CD4-positive, alpha-beta T cell treated with Interferon gamma for 1 hour (primary cell): Measurements from ENCODE around the gene ZNF609.
"Not testable (repeated sequence)": the region's sequence is repeated elsewhere in the genome, so short reads cannot be mapped to it uniquely, and the experiment has no call there.

Experiments
- DNase-seq: peaks from one replicate; pipeline ENCODE4 v3.0.0-alpha.2; 2020

ZNF609 gene

DNA sequence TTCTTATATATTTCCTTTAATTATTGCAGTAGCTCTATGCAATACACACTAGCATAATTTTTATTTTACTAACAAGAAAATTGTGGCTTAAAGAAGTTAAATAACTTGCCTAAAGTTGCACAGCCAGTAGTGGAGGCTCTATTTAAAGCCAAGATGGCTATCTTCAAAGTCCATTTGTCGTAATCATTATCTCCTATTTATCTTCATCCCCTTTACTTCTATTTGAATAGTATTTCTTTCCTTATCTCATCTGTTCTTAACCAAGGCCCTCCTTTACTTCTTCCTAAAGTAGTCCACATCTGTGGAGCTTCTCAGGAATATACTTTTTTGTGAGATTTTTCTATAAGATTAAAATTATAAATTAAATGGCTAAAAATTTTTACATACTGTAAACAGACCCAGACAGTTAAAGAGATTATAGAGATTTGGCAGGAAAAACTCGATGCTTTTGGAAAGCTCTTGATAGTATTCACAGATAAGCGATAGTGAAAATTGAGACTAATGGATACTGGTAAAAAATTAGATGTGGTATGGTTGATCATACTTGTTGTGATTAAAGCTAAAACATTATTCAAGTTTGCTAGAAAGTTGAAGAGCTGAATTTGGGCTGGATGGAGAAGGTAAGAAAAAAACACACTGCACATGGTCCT lies 129.2 kb downstream of the ZNF609 start:
- DNase-seq = no peak

DNA sequence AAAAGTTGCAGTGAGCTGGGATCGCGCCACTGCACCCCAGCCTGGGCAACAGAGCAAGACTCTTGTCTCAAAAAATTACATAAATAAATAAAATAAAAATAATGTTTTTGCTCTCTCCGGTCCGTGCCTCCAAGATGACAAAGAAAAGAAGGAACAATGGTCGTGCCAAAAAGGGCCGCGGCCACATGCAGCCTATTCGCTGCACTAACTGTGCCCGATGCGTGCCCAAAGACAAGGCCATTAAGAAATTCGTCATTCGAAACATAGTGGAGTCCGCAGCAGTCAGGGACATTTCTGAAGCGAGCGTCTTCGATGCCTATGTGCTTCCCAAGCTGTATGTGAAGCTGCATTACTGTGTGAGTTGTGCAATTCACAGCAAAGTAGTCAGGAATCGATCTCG lies 132.5 kb downstream of the ZNF609 start:
- not testable (repeated sequence) for DNase-seq

DNA sequence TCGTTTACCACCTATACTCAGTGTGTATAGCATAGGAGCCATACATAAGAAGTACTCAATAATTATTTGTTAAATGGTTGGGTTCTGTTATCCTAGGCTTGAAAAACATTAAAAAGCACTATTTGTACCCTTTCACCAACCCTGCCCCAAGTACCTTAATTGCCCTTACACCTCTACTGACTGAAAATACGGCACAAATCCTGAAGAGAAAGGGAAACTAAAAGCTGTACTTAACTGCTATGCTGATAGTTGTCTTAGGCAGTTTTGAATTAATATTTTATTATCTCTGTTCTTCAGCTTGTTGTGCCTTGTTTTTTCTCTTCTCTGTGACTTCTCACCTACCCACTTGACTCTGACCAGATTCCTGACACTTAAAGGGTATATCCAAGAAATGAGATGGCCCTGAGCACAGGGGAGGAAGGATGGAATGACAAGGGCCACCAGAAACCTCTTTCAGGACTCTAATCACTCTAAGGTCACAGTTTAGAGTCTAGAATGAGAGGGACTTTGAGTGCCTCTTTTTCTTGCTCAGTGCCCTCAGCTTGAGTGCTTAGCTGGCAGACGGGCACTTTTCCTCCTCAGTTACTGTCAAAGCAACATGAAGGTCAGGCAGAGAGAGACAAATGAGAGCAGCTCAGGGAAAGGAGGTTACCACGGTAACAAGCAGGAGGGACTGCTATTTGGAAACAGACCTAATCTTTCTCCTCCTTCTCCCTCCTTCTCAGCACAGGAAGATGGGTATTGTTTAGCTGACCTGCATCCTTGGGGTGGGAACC lies 136.5 kb downstream of the ZNF609 start:
- peak; percentile 14 for DNase-seq

DNA sequence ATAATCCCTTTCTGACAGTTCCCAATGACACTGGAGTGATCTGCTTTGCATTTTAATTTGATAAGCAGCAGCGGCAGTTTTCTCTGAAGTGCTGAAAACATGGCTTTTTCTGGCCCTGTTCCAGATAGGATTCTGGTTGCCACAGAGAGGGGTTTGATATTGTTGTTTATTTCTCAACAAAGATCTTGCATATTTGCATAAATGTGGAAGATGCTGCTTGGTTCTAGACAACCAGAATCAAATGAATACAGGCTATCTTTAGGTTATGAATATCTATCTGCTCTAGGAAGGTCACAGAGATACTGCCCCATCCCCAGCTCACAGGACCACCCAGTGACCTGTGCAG lies 137.1 kb downstream of the ZNF609 start:
- DNase-seq = no peak

DNA sequence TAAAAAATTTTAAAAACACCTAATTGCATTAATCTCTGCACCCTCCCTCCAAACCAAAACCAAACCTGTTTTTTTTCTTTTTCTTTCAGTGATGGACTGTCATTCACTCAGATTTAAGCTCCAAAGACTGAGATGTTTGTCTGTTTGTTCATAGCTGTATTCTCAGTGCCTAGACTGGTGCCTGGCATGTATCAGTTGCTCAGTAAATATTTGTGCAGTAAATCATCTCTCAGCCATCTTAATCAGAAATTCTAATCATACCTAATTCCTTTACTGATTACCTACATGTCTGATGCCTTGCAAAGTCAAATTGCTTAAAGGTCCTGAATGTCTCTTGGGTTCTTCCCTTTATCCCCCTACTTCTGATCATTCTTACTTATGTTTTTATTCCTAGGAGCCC lies 138.8 kb downstream of the ZNF609 start:
- DNase-seq = no peak

DNA sequence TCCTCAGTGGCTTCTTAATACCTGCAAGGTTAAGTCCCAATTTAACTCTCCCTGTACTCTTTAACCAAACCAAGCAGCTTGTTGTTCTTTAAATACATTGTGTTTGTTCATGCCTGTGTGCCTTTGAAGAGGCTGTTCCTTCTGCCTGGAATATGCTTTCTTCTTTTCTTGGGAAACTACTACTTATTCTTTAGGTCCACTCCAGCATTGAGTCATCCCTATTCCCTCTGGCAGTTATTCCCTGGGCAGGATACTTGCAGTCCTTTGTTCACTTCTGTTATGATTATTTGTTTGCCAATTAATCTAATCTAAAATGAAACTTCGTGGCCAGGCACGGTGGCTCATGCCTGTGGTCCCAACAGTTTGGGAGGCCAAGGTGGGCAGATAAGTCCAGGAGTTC lies 139.3 kb downstream of the ZNF609 start:
- no peak for DNase-seq

DNA sequence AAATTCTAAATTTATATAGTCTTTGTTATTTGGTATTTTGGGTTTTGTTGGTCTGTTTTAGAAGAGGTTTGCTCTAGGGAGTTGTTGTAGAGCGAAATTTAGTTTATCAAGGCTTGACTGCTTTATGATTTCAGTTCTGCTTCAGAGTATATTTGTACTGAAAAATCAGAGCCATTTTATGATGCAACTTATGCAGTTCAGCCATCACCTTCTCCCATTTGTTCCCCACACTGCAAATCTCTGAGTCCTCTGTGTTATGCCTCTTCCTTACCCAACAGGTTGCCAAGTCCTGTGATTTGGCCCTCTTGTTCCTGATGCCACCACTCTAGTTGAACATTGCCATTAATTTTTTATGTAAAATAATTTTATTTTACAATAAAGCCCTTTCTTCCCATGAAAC lies 140.4 kb downstream of the ZNF609 start:
- DNase-seq = no peak

DNA sequence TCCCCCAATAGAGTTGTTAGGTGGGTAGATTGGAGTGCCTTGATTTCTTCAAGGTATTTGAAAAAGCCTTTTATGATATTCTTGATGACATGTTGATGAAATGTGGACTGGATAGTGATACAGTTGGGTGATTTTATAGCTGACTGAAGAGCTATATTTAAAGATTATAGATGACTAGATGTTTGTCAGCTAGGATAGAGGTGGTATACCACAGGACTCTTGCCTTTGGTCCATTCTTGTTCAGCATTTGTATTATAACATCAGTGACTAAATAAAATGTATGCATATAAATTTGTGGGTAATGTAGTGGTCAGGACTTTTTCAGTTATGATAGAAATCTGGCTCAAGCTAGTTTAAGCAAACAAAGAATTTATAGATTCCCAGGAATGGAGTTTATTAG lies 143.9 kb downstream of the ZNF609 start:
- DNase-seq = no peak

DNA sequence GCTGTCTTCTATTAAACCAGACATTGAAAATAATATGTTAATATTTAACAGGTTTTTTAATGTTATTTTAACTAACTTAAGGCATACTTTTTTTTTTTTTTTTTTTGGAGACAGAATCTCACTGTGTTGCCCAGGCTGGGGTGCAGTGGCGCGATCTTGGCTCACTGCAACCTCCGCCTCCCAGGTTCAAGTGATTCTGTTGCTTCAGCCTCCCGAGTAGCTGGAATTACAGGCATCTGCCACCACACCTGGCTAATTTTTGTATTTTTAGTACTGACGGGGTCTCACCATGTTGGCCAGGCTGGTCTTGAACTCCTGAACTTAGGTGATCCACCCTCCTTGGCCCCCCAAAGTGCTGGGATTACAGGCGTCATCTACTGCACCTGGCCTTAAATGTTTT lies 147.0 kb downstream of the ZNF609 start:
- DNase-seq = not testable (repeated sequence)

DNA sequence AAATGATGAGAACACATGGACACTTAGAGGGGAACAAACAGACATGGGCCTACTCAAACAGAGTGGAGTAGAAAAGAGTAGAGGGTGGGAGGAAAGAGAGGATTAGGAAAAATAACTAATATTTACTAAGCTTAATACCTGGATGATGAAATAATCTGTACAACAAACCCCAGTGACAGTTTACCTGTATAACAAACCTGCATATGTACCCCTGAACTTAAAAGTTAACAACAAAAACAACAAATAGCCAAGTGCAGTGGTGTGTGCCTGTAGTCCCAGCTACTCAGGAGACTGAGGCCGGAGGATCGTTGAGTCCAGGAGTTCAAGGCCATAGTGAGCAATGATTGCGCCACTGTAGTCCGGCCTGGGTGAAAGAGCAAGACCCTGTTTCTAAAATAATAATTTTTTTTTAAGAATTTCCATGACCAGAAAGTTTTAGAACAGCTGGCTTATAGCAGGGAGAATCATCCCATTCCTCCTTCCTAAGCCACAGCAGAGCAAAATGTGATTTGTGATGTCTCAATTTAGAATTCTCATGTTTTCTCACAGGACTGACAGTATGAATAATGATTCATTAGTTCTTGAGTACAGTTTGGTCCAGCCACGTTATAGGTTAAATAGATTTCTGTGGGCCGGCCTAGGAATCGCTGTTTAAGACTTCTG lies 150.0 kb downstream of the ZNF609 start:
- DNase-seq = no peak

DNA sequence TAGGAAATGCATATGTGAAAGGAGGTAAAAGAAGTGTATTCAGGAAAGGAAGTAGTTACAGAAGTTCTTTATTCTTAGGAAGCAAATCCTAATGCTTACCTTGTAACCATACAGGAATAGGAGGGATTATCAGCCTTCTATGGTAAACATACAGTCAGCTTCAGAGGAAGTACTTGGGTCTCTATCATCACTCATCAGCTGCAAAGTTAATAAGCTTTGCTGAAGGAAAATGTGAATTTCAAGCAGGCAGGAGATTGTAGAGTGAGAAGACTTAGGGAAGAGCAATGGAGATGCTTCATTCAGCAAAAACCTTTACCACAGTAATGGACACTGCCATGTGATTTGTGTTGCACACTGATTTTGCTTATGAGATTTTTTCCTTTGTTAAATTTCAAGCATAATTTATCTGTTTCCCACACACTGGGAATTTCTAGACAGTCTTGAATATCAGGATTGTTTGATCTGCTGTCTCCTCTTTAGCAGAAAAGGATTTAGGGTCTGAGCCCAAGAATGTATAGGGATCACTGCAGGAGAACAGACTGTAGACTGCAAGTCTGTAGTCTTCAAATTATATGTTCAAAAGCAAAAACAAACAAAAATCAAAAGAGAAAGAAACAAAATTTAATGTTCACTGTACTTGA lies 150.8 kb downstream of the ZNF609 start:
- no peak for DNase-seq

DNA sequence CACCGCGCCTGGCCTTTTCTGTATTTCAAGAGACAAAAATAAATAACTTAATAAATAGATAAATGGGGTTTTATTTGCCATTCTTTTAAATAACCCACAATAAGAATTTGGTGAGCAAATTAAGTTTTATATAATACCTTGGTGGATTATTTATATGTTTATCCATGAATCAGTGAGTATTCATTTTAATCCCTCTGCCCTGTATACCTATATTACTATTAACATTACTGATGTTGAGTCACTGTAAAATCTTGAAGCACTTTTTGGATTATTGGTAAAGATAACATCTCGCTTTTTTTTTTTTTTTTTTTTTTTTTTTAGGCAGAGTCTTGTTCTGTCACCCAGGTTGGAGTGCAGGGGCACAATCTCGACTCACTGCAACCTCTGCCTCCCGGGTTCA lies 154.1 kb downstream of the ZNF609 start:
- no peak for DNase-seq

DNA sequence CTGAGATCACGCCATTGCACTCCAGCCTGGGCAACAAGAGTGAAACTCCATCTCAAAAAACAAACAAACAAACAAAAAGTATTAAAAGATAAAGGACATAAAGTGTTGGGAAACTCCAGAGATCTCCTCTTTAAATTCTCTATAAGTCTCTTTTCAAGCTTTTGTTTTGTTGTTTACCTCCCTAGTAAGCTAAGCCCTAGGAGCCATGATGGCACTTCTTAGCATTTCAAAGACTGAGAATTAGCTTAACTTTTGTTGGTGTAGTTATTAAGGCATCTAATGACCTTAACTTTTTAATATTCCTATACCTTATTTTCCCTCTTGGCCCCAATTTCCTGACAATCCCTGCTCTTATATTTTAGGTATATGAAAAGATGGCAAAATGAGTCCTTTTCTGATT lies 157.3 kb downstream of the ZNF609 start:
- DNase-seq = no peak

DNA sequence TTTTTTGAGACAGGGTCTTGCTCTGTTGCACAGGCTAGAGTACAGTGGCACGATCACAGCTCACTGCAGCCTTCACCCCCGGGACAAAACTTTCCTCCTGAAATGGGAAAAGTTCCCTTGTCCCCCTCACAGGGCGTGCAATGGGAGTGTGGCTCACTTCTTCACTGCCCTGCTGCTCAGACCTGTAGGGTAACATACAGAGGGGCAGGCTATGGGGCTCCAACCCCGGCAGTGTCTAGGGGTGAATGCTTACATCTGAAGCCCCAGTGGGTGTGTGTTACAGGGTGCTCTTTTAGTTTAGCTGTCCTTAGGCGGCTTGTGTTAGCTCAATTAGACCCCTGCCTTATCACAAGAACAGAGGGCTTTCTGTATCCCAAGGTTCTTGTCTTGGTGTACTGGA lies 157.8 kb downstream of the ZNF609 start:
- no peak for DNase-seq

DNA sequence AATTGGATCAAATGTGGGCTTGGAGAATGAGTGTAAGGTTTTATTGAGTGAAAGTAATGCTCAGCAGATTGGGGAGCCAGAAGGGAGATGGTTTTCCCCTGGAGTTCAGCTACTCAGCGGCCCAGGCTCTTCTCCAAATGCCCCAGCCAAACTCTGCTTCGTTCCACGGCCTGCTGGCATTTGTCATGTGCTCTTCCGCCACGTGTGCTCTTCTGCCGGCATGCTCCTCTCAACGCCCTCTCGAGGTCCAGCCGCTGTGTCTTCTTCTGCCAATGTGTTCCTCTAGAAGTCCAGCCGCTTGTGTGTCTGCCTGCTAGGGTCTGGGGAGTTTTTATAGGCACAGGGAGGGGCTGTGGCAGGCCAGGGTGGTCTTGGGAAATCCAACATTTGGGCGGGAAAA lies 158.2 kb downstream of the ZNF609 start:
- DNase-seq = no peak

DNA sequence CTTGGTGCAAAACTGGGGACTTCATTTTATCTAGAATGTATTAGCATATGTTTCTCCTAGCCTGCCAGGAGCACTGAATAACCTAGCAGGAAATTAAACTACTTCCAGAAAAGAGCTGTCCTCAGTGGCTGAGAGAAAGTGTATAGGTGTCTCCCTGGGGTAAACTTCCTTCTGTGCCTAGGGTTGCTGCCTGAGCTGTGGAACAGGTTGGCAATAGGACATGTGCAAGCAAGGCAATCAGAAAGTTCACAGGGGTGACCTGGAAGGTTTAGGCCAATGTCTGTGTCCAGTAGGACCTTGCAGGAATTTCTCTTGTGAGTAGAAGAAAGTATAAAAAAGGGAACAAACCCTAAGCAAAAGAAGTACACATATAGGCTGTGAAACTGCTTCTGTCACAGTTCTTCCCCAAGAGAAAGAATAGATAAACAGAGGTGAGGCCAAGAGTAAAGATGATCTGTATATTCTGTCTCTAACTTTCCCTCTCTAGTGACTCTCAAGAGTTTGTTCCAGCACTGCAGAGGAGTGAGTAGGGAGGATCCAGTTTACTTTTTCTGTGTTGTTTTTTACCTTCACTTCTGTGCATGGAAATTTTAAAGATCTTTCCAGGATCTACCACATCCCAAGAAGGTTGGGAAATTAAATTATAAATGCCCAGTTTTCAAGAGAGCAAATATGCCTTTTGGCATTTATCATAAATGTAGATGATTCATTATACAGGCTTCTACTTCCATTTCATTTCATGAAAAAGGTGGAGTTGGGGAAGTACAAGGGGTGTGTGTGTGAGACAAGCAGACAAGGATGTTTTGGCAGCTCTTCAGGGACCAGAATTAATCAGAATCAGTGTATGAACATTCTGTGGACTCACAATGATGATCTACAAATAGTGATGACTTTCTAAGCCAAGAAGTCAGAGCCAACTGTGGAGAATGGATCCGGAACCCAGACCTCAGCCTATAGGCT lies 159.8 kb downstream of the ZNF609 start:
- no peak for DNase-seq

DNA sequence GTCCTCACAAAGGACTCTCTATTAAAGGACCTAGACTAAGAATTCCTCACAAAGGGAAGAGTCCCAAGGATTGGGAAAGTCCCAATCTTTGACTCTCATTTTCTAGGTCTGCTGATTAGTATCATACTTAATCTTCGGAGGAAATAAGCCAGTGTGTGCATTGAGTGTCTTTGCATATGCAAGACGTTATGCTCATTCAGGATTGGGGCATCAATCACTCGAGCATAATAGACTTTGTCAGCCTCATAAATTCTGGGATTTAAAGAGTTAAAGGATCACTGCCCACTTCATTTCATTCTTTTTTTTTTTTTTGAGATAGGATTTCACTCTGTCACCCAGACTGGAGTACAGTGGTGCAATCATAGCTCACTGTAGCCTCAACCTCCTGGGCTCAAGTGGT lies 160.7 kb downstream of the ZNF609 start:
- no peak for DNase-seq

DNA sequence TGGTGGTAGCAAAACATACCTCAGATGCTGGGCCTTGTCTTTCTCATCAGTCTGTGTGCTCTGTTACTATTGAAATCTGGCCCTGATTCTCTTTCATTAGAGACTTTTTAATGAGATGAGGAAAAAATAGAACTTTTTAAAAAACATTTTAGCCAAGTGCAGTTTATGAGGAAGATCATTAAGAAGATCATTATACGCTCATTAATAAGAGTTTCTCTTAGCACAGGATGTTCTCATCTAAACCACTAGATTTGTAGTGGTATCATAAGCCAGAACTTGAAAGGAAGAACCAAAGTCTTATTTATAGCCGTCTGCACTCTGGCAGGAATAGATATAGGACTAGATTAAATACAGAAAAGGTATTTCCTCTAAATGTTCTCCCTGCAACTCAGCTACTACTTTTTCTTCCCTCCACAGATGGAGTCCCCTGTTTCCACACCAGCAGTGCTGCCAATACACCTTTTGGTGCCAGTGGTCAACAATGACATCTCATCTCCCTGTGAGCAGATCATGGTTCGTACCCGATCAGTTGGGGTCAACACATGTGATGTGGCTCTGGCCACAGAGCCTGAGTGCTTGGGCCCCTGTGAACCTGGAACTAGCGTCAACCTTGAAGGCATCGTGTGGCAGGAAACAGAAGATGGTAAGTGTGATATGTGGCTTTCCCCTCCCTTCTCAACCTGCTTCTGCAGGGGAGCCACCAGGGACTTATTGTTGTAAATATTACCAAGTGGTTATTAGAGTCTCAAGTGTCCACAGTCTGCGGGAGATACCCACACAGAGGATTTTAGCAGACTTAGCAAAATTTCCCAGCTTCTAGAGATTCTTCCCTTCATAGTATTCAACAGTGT lies 162.3 kb downstream of the ZNF609 start:
- DNase-seq = peak; percentile 44

DNA sequence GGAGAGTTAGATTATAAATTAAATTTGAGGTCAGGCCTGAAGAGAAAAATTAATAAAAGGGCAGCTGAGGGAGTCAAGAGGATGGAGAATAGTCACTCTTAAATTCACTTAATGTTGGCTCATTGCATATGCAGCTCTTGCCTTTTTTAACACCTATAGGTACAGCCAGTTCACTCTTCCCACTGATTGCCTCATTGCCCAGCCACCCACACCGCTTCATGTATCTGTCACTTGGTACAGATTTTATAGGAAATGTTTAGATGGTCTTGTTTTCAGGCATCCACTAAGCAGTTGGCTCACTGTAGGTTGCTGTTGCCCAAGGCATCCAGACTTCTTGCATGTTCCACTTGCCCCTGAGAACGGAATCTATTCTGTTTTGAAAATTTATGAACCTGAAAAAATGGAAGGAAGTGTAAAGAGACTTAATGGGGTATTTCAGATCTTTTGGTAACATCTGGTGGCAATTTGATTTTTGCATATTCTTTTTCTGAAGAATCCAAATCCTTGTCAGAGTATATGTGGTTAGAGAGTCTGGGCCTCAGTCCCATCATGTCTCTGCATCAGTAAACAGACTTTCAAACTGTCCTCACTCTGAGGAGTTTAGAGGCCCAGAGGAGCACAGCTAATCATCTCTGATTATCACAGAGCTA lies 163.1 kb downstream of the ZNF609 start:
- DNase-seq = no peak

DNA sequence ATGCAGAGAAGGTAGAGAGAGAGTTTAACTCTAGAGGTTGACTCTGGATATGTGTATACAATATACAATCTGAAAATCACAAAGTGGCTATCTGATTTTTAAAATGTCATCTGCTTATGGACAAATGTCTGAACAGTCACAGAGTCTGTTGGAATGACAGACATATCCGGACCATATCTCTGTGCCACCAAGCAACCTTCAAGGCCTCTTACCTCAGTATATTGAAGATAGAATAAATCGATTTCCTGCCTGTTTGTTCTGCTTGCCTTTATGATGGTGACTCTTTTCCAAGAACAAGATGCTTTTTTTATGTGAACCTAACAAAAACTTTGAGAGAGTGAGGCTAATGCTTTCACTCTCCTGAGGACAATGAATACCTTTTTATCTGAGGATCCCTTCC lies 163.9 kb downstream of the ZNF609 start:
- no peak for DNase-seq

DNA sequence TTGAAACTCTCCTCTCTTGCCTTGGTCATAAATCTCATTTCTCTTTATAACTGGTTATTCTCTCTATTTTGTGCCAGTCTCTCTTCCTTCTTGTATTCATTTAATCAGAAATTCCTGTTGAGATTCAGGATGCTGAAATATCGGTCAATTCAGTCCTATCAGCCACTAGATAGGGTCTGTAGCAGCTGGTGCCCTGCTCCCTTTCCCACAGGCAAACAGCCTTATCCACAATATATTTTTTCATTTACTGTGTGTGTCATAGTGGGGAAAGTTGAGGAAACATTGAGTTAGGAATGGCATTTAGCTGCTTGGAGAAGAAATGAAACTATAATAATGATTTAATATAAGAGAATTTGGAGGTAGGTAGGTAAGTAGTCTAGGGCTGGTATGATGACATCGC lies 168.7 kb downstream of the ZNF609 start:
- no peak for DNase-seq
